Fibroblast of mammary gland (primary cell): ENCODE results near the gene NMRK2.
"Not testable (repeated sequence)": the region's sequence is repeated elsewhere in the genome, so short reads cannot be mapped to it uniquely, and the experiment has no call there.

Source experiments
- DNase-seq: peaks from one replicate; pipeline ENCODE4 v3.0.0-alpha.2; 2010; ENCODE audit warnings: low read depth
- H3K4me3 ChIP-seq: 2 replicates; pipeline ENCODE4 v1.5.1; 2011; ENCODE audit warnings: low read depth, mild to moderate bottlenecking, low read length, moderate library complexity; ENCODE audit not compliant: control insufficient read depth
- TF ChIP-seq, protein P1 (sequence below): conservative IDR thresholded peaks from 2 replicates; pipeline ENCODE4 v1.5.1; 2011; ENCODE audit warnings: low read depth, low read length, inconsistent platforms; ENCODE audit not compliant: control insufficient read depth, insufficient read depth

Gene NMRK2

DNA sequence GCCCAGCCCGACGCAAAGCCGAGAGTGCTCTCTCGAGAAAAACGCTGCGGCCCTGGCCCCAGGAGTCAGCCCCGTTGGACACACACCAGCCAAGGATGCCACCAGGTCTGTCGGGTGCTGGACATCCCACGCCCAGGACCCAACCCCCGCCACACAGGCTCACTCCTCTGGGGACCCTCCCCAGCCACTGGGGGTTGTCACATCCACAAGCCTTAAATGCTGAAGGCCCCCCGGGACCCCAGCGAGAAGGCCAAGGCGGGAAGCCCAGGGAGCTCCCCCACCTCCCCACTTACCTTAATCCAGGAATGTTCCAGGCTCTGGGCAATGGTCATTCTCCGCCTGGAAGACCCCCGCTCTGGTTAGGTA lies 26.9 kb downstream of the NMRK2 start:
- DNase-seq: no peak
- TF ChIP-seq, protein P1, sequence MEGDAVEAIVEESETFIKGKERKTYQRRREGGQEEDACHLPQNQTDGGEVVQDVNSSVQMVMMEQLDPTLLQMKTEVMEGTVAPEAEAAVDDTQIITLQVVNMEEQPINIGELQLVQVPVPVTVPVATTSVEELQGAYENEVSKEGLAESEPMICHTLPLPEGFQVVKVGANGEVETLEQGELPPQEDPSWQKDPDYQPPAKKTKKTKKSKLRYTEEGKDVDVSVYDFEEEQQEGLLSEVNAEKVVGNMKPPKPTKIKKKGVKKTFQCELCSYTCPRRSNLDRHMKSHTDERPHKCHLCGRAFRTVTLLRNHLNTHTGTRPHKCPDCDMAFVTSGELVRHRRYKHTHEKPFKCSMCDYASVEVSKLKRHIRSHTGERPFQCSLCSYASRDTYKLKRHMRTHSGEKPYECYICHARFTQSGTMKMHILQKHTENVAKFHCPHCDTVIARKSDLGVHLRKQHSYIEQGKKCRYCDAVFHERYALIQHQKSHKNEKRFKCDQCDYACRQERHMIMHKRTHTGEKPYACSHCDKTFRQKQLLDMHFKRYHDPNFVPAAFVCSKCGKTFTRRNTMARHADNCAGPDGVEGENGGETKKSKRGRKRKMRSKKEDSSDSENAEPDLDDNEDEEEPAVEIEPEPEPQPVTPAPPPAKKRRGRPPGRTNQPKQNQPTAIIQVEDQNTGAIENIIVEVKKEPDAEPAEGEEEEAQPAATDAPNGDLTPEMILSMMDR: no peak
- no peak overlapping the region for H3K4me3 ChIP-seq

GRCh38 chr19:3961007-3961406 lies 28.1 kb downstream of the NMRK2 start:
- H3K4me3 ChIP-seq: no peak overlapping the region
- DNase-seq: no peak
- TF ChIP-seq, protein P1: no peak

DNA sequence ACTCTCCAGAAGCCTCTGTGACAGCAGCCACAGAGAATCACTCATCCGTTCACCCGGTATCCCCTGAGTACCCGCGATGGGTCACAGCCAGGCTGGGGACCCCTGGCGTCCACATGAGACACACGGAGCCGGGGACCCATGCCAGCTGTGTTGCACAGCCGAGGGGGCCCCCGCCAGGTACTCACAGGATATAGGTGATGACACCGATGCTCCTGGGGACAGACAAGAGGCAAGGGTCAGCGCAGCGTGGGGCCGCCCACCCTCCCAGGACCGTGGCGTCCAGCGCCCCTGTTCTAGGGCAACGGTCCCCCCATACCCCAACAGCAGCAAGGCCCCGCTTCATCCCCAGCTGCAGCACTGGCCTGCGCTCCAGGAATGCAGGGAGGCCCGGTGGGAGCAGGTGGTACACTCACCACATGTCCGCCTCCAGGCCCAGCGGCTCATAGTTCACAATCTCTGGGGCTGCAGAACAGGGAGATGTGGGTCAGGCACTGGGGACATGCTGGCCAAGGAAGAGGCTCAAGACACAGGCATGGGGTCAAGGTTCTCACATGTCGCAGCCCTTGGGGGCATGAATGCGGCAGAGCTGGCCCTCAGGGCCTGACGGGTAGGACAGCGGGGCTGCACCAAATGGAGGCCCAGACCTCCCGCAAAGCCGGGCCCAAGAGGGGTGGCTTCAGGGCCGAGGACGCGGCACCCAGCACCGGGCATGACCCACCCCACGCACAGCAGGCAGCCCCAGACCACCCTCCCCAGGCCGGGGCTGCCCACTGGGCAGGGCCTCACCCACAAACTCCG lies 30.8 kb downstream of the NMRK2 start:
- no peak overlapping the region for H3K4me3 ChIP-seq
- TF ChIP-seq, protein P1: no peak
- DNase-seq: no peak

DNA sequence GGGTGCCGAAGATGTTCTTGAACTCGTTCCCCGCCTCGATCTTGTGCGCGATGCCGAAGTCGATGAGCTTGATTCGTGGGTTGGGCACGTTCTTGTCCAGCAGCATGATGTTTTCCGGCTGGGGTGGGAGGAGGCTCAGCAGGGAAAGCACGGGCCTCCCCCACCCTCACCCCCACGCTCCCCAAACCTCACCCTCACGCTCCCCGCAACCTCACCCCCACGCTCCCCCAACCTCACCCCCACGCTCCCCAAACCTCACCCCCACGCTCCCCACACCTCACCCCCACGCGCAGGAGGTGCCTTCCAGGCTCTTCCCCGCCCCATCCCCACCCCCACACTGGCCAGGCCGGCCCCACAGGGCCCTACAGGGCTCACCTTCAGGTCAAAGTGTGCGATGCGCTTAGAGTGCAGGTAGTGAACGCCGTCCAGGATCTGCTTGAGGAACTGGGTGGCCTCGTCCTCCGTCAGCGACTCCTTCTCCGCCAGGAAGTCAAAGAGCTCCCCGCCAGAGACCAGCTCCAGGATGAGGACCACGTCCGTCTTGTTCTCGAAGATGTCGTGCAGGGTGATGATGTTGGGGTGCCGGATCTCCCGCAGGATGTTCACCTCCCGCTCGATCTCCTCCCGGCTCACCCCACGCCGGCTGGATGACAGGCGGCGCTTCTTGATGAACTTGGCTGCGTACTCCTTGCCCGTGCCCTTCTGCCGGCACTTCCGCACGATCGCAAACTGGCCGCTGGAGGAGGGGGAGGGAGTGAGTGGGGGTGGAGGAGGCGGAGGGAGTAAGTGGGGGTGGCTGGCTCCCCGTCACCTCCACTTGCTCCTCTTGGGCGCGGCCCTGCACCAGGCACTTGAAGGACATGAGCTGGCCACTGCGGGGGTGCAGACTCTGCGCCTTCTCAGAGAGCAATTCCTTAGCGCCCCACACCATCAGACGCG lies 31.7 kb downstream of the NMRK2 start:
- H3K4me3 ChIP-seq: no peak overlapping the region
- TF ChIP-seq, protein P1: no peak
- no peak for DNase-seq

- no peak for DNase-seq
- H3K4me3 ChIP-seq: no peak overlapping the region
- TF ChIP-seq, protein P1: no peak
Measured at GRCh38 chr19:3966051-3967017, 33.5 kb downstream of the NMRK2 start.

GRCh38 chr19:3967983-3968382 lies 35.1 kb downstream of the NMRK2 start:
- not testable (repeated sequence) for DNase-seq, H3K4me3 ChIP-seq
